ENCODE measurements around the gene LY6G6F. TPM values are rescaled to one million over a fixed set of nuclear protein-coding genes. Genes with fewer than 3 reads are reported as not detected.

LY6G6F gene
- total and polyA plus RNA-seq, 2 experiments from 2014 or later: not detected

DNA sequence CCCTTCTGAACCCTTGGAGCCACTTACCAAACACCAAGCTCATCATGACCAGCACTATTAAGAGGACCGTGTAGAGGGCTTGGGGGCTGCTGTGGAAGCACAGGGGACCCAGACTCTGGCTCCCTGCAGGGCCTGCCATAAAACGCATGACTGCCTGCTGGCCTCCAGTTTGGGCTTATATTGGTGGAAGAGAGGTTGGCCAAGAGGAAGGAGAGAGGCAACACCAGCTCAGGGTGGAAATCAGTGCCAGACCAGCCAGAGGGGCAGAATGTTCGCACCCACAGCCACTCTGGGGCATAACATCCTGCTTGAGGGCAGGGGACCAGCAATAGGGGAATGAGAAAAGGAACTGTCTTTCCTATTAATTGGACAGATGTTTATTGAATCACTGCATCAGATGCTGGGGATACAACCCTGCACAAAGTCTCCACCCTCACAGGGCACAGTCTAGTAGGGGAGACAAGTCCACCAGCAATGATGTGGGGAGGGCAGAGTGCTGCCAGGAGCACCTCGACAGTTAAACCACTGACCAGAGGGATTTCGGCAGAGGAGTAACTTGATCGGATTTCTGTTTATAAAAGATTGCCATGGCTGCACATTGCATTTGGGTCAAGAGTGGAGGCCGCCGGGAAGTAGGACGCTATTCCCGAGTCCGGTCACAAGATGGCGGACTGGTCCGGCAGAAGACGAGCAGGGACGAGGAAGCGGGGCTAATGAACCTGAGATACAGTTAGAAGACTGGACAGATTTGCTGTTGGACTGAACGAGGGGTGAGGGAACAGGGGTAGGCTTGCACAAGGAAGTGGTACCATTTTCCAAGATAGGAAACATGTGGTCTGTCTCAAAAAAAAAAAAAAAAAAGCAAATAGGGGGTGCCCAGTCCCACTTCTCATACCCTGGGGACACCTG, 26.2 kb upstream of the LY6G6F start, which contains the start of gene LY6G5C:
Gene LY6G5C, minus strand, starts transcription at position 842 of the 909 bp plus-strand sequence. Its CDS starts 694 bp downstream, at position 148.
- Mint-ChIP-seq H3K4me1 (peaks cover 17% of the 10 kb centered on the region), H3K36me3 (ENCODE audit: low read depth) (no peaks in the 10 kb centered on the region; the same call in 2 of the 3 replicates), H3K27me3 (ENCODE audit: insufficient read depth, low read depth, poor library complexity) (peaks cover 38% of the 10 kb centered on the region), H3K9me3 (no peaks in the 10 kb centered on the region; the same call in 1 of the 3 replicates), H3K27ac (no peak within 1 kb of the TSS), H3K4me3 (peak within 1 kb of the TSS; percentile 74)
- H2AFZ ChIP-seq: peak within 1 kb of the TSS; percentile 99
- H3K27me3 ChIP-seq (ENCODE audit: insufficient read depth): peaks cover 18% of the 10 kb centered on the region
- no peak within 1 kb of the TSS for H3K27ac ChIP-seq (ENCODE audit: low read depth)
- peaks cover 11% of the 10 kb centered on the region; the same call in 1 of the 2 replicates for H3F3A ChIP-seq (replicated peaks; ENCODE audit: low read depth)
- no peaks in the 10 kb centered on the region; the same call in 1 of the 2 replicates for H4K20me1 ChIP-seq (replicated peaks; ENCODE audit: insufficient read depth)
- DNase-seq (ENCODE audit: low spot score) (peak; percentile 85), ATAC-seq (peak; percentile 45)
- TF ChIP-seq JUNB (IDR thresholded peaks at IDR 0.05; ENCODE audit: unreplicated experiment) (no peak), NANOG (IDR thresholded peaks at IDR 0.05; ENCODE audit: borderline replicate concordance) (no peak), CTCF (conservative IDR thresholded peaks at IDR 0.05; ENCODE audit: low read depth in 2 of 2) (peak; percentile 54 to 97), EZH2 (IDR thresholded peaks at IDR 0.05; ENCODE audit: low read depth, unreplicated experiment) (no peak)
- TF ChIP-seq, protein P1, sequence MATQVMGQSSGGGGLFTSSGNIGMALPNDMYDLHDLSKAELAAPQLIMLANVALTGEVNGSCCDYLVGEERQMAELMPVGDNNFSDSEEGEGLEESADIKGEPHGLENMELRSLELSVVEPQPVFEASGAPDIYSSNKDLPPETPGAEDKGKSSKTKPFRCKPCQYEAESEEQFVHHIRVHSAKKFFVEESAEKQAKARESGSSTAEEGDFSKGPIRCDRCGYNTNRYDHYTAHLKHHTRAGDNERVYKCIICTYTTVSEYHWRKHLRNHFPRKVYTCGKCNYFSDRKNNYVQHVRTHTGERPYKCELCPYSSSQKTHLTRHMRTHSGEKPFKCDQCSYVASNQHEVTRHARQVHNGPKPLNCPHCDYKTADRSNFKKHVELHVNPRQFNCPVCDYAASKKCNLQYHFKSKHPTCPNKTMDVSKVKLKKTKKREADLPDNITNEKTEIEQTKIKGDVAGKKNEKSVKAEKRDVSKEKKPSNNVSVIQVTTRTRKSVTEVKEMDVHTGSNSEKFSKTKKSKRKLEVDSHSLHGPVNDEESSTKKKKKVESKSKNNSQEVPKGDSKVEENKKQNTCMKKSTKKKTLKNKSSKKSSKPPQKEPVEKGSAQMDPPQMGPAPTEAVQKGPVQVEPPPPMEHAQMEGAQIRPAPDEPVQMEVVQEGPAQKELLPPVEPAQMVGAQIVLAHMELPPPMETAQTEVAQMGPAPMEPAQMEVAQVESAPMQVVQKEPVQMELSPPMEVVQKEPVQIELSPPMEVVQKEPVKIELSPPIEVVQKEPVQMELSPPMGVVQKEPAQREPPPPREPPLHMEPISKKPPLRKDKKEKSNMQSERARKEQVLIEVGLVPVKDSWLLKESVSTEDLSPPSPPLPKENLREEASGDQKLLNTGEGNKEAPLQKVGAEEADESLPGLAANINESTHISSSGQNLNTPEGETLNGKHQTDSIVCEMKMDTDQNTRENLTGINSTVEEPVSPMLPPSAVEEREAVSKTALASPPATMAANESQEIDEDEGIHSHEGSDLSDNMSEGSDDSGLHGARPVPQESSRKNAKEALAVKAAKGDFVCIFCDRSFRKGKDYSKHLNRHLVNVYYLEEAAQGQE (IDR thresholded peaks at IDR 0.05; ENCODE audit: unreplicated experiment): no peak
- peak within 1 kb of the TSS; percentile 98 for H3K4me2 ChIP-seq
- no peaks in the 10 kb centered on the region for H3K36me3 ChIP-seq (ENCODE audit: insufficient read depth)
- peaks cover 7% of the 10 kb centered on the region for H3K4me1 ChIP-seq (ENCODE audit: insufficient read depth)
- no peaks in the 10 kb centered on the region for H3K79me2 ChIP-seq (replicated peaks; ENCODE audit: insufficient read depth)
- no peaks in the 10 kb centered on the region for H3K9me2 ChIP-seq (ENCODE audit: insufficient read depth)
- H3K4me3 ChIP-seq: peak within 1 kb of the TSS; percentile 75

- peak; percentile 48 for ATAC-seq
- peaks cover 7% of the 10 kb centered on the region for H3K4me1 ChIP-seq (ENCODE audit: insufficient read depth)
- H3K9me3 Mint-ChIP-seq: no peaks in the 10 kb centered on the region; the same call in 1 of the 3 replicates
These were observed 25.5 kb upstream of the LY6G6F start for GRCh38 chr6:31681135-31681671.

More at GRCh38 chr6:31681135-31681671, 25.5 kb upstream of the LY6G6F start:
- TF ChIP-seq POLR2AphosphoS5 (IDR thresholded peaks at IDR 0.05; ENCODE audit: low read depth) (no peak), CREB1 (CRISPR knock-in tag; IDR thresholded peaks at IDR 0.05; ENCODE audit: low read depth) (no peak; the same call in 1 of the 2 replicates), ZNF331 (CRISPR knock-in tag; IDR thresholded peaks at IDR 0.05; ENCODE audit: low read depth) (no peak), NANOG (IDR thresholded peaks at IDR 0.05; ENCODE audit: borderline replicate concordance) (no peak), EZH2 (IDR thresholded peaks at IDR 0.05; ENCODE audit: low read depth, unreplicated experiment) (no peak), JUNB (IDR thresholded peaks at IDR 0.05; ENCODE audit: unreplicated experiment) (no peak), EZH2phosphoT487 (IDR thresholded peaks at IDR 0.05; ENCODE audit: unreplicated experiment) (no peak)
- H3K27ac ChIP-seq (ENCODE audit: low read depth): no peak overlapping the region
- DNase-seq (ENCODE audit: low spot score): peak; percentile 81
- peaks cover 18% of the 10 kb centered on the region for H3K27me3 ChIP-seq (ENCODE audit: insufficient read depth)
- no peaks in the 10 kb centered on the region for H3K9me2 ChIP-seq (ENCODE audit: insufficient read depth)
- Mint-ChIP-seq H3K4me3 (peak overlapping the region; percentile 74), H3K27ac (no peak overlapping the region), H3K27me3 (ENCODE audit: insufficient read depth, low read depth, poor library complexity) (peaks cover 35% of the 10 kb centered on the region), H3K4me1 (peaks cover 17% of the 10 kb centered on the region), H3K36me3 (ENCODE audit: low read depth) (peaks cover 1% of the 10 kb centered on the region; the same call in 2 of the 3 replicates)
- H3K4me3 ChIP-seq: peak overlapping the region; percentile 75
- H3K4me2 ChIP-seq: peak overlapping the region; percentile 98
- H3K36me3 ChIP-seq (ENCODE audit: insufficient read depth): no peaks in the 10 kb centered on the region
- no peaks in the 10 kb centered on the region for H3K79me2 ChIP-seq (replicated peaks; ENCODE audit: insufficient read depth)
- no peaks in the 10 kb centered on the region for H4K20me1 ChIP-seq (replicated peaks; ENCODE audit: insufficient read depth)
- H3F3A ChIP-seq (replicated peaks; ENCODE audit: low read depth): peaks cover 11% of the 10 kb centered on the region; the same call in 1 of the 2 replicates
- H2AFZ ChIP-seq: peak overlapping the region; percentile 99
